Peyer's patch (tissue), 4 donors: ENCODE results near the gene STX1B. TPM values are rescaled to one million over a fixed set of nuclear protein-coding genes. Genes with fewer than 3 reads are reported as not detected.

ENCODE experiments used
- DNase-seq, 3 donors: peaks; one replicate each; pipeline ENCODE4 v3.0.0-alpha.2; 2017 to 2019
- H3K27ac ChIP-seq, 4 donors: fragments of 200-600 bp; sonication (generic); one replicate each; pipeline ENCODE4 v1.5.1; 2016 to 2019
- H3K27me3 ChIP-seq, 2 donors: fragments of 200-600 bp; sonication (generic); one replicate each; pipeline ENCODE4 v1.5.1; 2019
- H3K36me3 ChIP-seq, 3 donors: fragments of 200-600 bp; sonication (generic); one replicate each; pipeline ENCODE4 v1.5.1; 2016 to 2019
- H3K4me1 ChIP-seq, 4 donors: fragments of 200-600 bp; sonication (generic); one replicate each; pipeline ENCODE4 v1.5.1; 2016 to 2019
- H3K4me3 ChIP-seq, 4 donors: fragments of 200-600 bp; sonication (generic); 1 replicate in 3 of 4; 2 replicates in 1 of 4; pipeline ENCODE4 v1.5.1; 2016 to 2019; ENCODE audit warnings: mild to moderate bottlenecking in 1 of 4
- H3K9me3 ChIP-seq, 4 donors: fragments of 200-600 bp; sonication (generic); one replicate each; pipeline ENCODE4 v1.5.1; 2016 to 2019; ENCODE audit warnings: mild to moderate bottlenecking in 1 of 4
- CTCF ChIP-seq, 6 experiments: fragments of 450-650 bp in 4 of 6; fragments of 200-600 bp in 2 of 6; sonication (generic) in 1 of 6; IDR thresholded peaks; one replicate each; pipeline ENCODE4 v1.5.1; 2017 to 2019; ENCODE audit warnings: antibody characterized with exemption in 6 of 6, mild to moderate bottlenecking in 3 of 6, moderate library complexity in 1 of 6
- POLR2A ChIP-seq, 2 donors: fragments of 450-650 bp; IDR thresholded peaks; one replicate each; pipeline ENCODE4 v1.5.1; 2017; ENCODE audit warnings: antibody characterized with exemption in 2 of 2, mild to moderate bottlenecking in 2 of 2, moderate library complexity in 2 of 2
- total RNA-seq, 4 donors: library from RNA; depleted of rRNA; stranded (reverse); fragments of >200 nt; gene quantifications; one replicate each; pipeline ENCODE4 v1.1.0, GENCODE V29; 2016

The STX1B gene
- total RNA-seq, 4 donors from 2014 or later = 0.18 to 1.3 (median 1.0) TPM; not detected in 1

- no peaks in the 10 kb centered on the region for H3K27me3 ChIP-seq
- H3K9me3 ChIP-seq = no peaks in the 10 kb centered on the region
- peaks cover 0 to 10% (median 0%) of the 10 kb centered on the region in 3 donors for H3K36me3 ChIP-seq
- no peak overlapping the region for H3K4me3 ChIP-seq
- no peak for TF ChIP-seq CTCF (IDR thresholded peaks at IDR 0.05)
- no peak for TF ChIP-seq POLR2A (IDR thresholded peaks at IDR 0.05)
- DNase-seq = no peak
- peaks cover 0 to 12% (median 3%) of the 10 kb centered on the region in 4 donors for H3K4me1 ChIP-seq
- H3K27ac ChIP-seq = no peak overlapping the region
Observed at GRCh38 chr16:30987581-30988190, 22.8 kb downstream of the STX1B start.

- TF ChIP-seq POLR2A (IDR thresholded peaks at IDR 0.05) = no peak
- no peak for TF ChIP-seq CTCF (IDR thresholded peaks at IDR 0.05)
- peaks cover 0 to 12% (median 3%) of the 10 kb centered on the region in 4 donors for H3K4me1 ChIP-seq
- no peaks in the 10 kb centered on the region for H3K9me3 ChIP-seq
- DNase-seq = no peak
- peaks cover 0 to 21% (median 0%) of the 10 kb centered on the region in 3 donors for H3K36me3 ChIP-seq
- peak overlapping the region in 2 of 4 donors; percentile 72 to 86 for H3K27ac ChIP-seq
- H3K4me3 ChIP-seq = peak overlapping the region in 2 of 4 donors; percentile 56 to 59
- H3K27me3 ChIP-seq = no peaks in the 10 kb centered on the region
Observed at GRCh38 chr16:30986129-30986991, 24.1 kb downstream of the STX1B start.

- Histone ChIP-seq H3K36me3 (peaks cover 0 to 28% (median 0%) of the 10 kb centered on the region in 3 donors), H3K27me3 (no peaks in the 10 kb centered on the region), H3K4me1 (peaks cover 0 to 12% (median 3%) of the 10 kb centered on the region in 4 donors), H3K27ac (peak overlapping the region; percentile 46 to 86 (median 66)), H3K4me3 (peak overlapping the region; percentile 18 to 59 (median 38)), H3K9me3 (no peaks in the 10 kb centered on the region)
- TF ChIP-seq CTCF (IDR thresholded peaks at IDR 0.05) (peak in 3 of 6 experiments; percentile 59 to 78 (median 69)), POLR2A (IDR thresholded peaks at IDR 0.05) (no peak)
- DNase-seq = peak in 2 of 3 donors; percentile 83 to 89
Observed at GRCh38 chr16:30985401-30986128, 24.9 kb downstream of the STX1B start.

- no peaks in the 10 kb centered on the region for H3K9me3 ChIP-seq
- H3K4me3 ChIP-seq = peak within 1 kb of the TSS; percentile 18 to 59 (median 38)
- peaks cover 0 to 36% (median 0%) of the 10 kb centered on the region in 3 donors for H3K36me3 ChIP-seq
- no peaks in the 10 kb centered on the region for H3K27me3 ChIP-seq
- TF ChIP-seq CTCF (IDR thresholded peaks at IDR 0.05) (peak; percentile 86 to 96 (median 94)), POLR2A (IDR thresholded peaks at IDR 0.05) (peak; percentile 18 to 35)
- H3K27ac ChIP-seq = peak within 1 kb of the TSS; percentile 46 to 86 (median 66)
- H3K4me1 ChIP-seq = peaks cover 0 to 12% (median 3%) of the 10 kb centered on the region in 4 donors
- DNase-seq = peak; percentile 82 to 94 (median 93)
Observed at GRCh38 chr16:30984669-30985400, 25.6 kb downstream of the STX1B start, which contains the start of gene HSD3B7. Gene HSD3B7 (plus strand): TSS chr16:30985207. CDS start chr16:30985659, 452 bp downstream.
